GM19467 (cell line): Measurements from ENCODE around the gene CRISP1.
"Not testable (repeated sequence)": the region's sequence is repeated elsewhere in the genome, so short reads cannot be mapped to it uniquely, and the experiment has no call there.

Source experiments
- ATAC-seq: cut with Tn5 transposase; IDR thresholded peaks from one replicate; pipeline ENCODE4 v1.9.1; 2021; ENCODE audit warnings: mild to moderate bottlenecking, moderate library complexity; ENCODE audit not compliant: unreplicated experiment

CRISP1 gene, protein sequence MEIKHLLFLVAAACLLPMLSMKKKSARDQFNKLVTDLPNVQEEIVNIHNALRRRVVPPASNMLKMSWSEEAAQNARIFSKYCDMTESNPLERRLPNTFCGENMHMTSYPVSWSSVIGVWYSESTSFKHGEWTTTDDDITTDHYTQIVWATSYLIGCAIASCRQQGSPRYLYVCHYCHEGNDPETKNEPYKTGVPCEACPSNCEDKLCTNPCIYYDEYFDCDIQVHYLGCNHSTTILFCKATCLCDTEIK

DNA sequence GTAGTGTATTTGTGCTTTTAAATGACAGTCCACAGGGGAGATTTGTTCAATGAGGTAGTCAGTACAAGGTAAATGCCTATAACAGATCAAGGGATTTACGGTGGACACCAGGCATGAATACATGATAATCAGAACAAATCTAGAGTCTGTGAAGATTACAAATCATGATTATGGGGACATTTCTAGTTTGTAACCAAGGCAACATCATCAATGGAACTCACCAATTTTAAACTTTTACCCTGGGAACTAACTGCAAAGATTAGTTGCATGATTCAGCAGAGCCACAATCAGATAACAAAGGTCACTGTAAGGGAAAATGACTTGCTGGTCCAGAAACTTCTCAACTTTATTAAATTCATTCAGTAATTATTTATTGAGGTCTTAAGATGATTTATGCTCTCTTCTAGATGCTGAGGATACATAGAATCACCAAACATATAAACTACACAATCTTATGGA is at the start of gene CRISP1:
Gene CRISP1 (minus strand): TSS at position 51 of the 459 bp plus-strand sequence. CDS start 9,135 bp downstream, outside the sequence.
- no peak for ATAC-seq

DNA sequence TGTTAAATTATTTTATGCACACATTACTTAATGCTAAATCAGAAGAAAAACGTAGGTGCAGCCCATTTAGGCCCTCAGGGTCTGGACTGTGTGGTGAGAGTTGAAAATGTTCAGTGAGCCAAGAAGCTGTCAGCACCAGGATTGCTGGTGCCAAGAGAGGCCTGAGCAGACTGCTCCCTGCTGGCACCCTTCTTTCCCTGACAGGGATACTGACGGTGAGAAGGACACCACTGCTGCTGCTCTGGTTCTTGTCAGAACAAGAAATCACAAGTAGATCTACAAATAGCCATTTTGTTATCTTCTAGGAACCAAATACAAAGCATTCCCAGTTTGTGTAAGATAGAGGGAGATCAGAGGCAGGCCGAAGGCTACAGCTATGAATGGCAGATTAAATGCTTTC is 48.7 kb upstream of the CRISP1 start:
- no peak for ATAC-seq

DNA sequence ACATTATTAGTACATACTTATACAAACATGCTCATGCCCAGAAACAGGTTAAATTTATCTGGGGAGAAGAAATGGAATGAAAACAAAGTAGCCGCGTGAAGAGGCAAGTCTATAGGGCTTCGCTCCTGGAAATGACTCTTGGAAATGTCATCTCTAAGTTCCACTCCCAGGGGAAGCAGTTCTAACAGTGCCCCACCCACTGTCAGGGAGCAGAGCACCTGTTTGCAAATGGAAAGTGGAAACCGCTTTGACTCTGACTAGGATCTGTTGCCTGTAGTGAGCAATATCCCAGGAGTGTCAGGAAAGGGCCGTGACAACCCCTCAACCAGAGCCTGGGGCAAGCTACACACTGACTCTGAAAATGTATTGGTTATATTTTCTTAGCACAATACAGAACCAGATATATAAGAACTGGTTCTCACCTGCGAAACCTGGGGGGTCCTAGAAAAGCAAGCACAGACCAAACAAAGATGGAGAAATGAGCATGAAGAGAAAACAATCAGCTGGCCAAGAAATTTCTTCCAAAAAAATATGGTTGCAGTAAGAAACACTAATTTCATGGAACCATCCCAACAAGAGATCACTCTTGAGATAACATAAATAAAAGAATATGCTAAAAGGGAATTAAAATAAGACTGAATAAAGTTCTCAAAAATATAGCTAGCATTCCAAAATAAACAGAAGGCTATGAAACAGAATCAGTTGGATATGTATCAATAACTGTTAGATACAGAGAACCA is 47.5 kb upstream of the CRISP1 start:
- ATAC-seq = no peak

DNA sequence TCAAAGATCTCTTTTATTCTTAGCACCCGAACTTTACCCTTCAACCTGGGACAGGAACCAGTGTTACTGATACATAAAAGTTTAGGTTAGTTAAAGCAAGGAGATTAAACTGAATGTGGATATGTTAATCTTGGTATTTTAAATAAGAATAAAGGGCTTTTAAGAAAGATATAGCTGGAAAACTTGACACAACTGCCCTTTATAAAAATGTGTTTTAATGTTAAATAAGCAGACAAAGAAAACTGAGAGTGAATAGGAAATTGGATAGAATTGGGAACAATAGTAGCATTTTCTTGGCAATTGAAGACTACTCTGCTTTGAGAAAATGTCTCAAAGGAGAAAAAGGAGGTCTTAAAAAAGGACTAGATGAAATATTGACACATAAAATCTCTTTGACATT is 45.9 kb upstream of the CRISP1 start:
- ATAC-seq = no peak

DNA sequence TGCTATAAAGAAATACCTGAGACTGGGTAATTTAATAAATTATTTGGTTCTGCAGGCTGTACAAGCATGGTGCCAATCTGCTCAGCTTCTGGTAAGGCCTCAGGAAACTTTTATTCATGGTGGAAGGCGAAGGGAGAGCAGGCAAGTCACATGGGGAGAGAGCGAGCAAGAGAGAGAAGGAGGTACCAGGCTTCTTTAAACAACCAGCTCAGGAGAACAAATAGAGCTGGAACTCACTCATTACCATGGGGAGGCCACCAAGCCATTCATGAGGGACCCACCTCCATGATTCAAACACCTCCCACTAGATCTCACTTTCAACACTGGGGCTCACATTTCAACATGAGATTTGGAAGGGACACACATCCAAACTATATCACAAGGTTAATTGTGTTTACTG is 44.9 kb upstream of the CRISP1 start:
- ATAC-seq = no peak

DNA sequence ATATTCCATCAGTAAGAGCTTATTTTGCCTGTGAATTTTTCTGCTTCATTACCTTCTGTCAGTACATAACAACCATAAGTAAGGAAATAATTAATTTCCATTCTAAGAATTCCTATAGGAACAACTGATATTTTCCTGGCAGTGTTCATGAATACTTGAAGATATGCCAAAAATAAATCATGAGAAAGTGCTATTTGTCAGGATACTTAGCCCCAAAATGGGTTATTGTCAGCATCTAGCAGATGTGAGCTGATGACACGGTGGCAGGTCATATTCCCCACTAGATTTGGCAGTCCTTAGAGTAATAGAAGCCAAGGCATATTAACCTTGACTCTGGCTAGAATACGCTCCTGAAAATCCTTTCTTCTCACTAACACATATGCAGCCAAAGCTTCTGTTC is 43.2 kb upstream of the CRISP1 start:
- no peak for ATAC-seq

DNA sequence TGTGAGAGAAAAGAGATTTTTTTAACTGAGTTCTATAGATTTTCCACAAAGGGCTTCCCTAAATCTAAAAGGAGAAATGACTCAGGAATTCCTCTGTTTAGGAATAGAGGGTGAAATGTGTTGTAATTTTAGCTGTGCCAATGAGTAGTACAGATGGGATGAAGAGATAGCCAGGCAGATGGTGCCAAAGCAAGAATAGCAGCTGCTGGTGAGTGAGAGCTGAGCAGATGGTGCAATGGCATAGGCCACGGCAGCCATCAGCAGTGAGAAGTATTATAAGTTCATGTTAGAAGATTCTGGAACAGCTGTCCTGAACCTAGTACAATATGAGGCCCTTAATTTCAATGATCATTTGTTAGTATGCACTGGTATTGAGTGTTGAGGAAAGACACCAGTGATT is 40.2 kb upstream of the CRISP1 start:
- ATAC-seq = no peak

DNA sequence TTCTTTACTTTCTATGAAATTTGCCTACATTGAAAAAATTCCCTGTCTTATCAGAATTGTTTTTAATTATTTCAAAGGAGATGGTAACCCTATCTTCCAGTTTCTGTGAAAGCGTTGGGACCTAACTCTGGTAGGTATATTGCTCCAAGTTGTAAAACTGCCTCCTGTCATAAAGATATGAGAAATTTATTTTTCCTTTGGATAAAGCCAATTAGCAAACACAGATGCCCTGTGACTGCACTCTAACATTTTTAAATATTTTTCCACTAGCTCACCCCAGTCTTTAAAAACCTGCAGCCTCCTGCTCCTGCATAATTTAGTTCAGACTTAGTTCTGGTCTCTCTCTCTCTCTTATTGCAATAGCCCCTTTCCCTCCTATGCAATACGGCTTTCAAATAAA is 39.0 kb upstream of the CRISP1 start:
- ATAC-seq = no peak

DNA sequence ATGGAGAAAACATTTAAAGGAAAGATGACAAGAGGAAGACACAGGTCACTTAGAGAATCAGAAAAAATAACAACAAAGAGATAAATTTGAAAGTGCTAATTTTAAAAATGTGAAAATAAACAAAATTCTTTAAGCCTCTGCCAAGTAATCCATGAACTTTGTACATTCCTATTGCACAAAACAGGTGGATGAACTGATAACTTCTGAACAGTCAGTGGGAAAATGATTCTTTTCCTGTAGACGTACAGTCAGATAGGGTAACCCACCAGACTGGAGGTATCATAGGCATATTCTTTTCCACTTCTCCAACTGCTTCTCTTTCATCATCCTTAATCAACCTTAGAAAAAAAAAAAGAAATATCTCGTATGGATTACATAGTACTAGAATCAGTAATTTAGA is 36.5 kb upstream of the CRISP1 start:
- ATAC-seq = no peak

DNA sequence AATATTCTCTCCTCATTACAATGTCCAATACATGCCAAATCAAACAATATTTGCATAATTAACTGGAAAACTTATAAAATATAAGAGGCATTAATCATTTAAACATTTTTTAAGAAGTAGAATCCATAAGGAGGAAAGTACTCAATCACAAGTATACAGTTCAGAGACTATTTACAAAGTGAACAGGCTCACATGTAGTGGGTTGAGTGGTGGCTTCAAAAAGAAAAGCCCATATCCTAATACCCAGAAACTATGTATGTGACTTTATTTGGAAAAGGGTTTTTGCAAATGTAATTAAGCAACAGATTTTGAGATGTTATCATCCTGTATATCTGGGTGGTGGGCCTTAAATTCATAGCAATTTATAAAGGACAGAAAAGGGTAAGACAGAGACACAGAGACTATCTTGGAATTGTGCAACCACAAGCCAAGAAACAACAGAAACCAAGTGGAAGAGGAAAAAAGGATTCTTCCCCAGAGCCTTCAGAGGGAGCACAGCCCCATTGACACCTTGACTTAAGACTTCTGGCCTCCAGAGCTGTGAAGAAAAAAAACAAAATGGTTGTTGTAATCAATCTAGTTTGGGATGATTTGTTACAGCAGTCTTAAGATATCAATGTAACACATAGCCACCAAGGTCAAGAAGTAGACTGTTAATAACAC is 32.7 kb upstream of the CRISP1 start:
- ATAC-seq = no peak

DNA sequence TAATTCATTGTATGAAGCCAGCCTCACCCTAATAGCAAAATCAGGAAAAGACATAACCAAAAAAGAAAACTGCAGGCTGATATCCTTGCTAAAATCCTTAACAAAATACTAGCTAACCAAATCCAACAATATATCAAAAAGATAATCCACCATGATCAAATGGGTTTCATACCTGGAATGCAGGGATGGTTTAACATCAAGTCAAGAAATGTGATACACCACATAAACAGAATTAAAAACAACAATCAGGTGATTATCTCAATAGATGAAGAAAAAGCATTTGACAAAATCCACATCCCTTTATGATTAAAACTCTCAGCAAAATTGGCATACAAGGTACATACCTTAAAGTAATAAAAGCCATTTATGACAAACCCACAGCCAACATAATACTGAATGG is 29.2 kb upstream of the CRISP1 start:
- ATAC-seq = not testable (repeated sequence)

DNA sequence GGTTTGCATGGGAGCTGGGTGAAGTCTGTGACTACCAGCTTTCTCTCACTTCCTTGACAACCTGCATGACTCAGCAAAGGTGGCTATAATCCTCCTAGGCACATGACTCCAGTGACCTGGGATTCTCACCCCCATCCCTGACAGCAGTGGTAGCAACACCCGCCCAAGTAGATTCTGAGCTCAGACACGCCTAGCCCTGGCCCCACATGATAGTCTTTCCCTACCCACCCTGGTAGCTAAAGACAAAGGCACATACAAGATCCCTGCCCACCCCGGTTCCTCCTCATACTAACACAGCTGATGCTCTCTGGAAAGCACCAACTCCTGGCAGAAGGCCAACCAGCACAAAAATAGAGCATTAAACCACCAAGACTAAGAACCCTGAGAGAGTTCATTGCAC is 25.9 kb upstream of the CRISP1 start:
- ATAC-seq = no peak

DNA sequence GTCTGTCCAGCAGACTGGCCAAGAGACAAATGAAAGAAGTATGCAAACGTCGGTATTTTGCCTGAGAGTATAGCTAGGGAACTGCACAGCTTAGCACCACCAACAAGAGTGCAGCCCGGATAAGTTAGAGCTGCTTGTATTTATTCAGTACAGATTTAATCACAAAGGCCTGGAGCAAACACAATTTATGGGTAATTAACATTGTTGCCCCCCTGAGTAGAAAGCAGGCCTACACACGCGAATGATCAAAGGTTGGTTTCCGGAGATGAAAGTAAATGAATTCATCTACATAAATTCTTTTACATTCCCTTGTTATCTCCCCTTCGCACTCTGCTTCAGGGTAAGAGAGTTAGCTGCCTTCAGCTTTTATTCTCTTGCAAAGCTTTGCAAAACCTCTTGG is 24.7 kb upstream of the CRISP1 start:
- ATAC-seq = no peak

DNA sequence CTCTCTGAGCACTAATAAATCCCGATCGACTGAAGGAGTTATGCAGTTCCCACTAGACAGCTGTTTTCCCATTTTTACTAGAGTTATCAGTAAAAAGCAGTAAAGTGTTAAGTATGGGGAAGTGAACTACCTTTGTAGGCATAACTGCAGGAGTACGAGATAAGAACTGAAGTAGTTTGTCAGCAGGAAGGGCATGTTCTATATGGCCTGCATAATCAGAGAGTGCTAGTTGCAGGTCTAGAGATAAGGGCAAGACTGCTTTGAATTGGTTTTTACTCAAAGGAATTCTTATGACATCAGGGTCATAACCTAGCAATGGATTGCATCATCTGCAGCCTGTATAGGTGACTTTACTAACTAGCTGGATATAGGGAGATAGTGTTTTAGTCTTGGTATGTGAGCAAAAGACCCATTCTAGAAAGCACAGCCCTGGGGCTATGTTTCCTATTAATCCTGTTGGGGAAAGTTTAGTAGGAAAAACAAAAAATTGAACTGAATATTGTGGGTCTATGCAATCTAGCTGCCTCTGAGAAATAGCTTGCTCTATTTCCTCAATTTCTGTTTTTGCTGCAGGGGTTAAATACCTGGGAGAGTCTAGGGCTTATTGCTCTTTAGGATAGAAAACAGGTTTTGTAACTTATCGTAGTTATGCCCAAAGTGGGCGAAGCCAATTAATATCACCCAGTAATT is 22.6 kb upstream of the CRISP1 start:
- ATAC-seq = no peak

DNA sequence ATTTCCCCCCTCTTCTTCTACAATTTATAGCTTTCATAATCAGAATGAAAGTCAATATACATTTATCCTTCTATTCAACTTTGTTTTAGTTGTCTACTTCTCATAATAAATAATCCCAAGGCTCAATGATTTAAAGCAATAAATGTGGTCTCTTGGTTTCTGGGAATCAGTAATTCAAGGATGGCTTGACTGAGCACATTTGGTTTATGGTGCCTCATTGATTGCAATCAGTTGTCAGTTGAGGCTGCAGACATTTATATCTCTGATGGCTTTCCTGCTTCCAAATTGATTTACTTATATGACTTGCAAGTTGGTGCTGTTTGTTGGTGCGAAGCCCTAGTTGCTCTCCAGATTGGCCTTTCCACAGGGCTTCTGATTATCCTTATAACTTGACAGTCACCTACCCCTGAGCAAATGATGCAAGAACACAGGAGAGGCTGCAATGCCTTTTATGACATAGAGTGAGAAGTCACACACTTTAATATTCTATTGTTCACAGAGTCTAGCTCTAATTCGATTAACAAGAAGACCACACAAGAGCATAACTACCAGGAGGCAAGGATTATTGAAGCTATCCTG is 2.7 kb upstream of the CRISP1 start:
- ATAC-seq = no peak

DNA sequence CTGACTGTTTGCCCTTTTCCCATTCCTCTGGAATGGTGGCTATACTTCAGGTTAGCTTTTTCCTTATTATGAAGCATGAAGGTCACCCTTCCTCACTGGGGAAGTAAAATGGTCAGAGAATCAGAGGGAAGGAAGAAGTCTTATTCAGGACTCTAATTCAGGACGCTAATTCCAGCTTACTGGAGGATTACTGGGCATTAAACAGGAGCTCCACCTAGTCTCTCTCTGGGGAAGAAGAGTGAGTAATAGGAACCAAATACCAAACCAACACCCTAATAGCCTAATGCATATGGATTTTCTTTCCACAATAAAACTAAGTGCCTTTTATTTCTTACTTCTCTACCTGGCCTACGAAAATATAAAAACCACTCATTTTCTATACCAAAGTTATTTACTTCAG is 10.1 kb downstream of the CRISP1 start:
- ATAC-seq = no peak

DNA sequence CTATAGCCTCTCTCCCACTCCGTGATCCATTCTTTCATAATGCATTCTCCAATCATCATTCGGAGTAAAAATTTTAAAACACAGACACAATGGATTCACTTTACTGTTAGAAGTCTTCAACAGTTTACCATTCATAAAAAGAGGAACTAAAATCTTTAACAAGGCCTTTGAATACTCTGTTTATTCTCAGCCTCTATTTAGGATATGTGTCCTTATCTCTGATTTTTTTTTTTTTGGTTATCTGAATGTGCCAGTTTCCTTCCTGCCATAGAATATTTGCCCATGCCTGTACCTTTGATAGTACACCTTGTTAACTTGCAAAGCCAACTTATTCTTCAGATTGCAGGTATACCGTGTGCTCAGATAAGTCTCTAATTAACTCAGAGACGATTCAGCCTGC is 11.1 kb downstream of the CRISP1 start:
- no peak for ATAC-seq

DNA sequence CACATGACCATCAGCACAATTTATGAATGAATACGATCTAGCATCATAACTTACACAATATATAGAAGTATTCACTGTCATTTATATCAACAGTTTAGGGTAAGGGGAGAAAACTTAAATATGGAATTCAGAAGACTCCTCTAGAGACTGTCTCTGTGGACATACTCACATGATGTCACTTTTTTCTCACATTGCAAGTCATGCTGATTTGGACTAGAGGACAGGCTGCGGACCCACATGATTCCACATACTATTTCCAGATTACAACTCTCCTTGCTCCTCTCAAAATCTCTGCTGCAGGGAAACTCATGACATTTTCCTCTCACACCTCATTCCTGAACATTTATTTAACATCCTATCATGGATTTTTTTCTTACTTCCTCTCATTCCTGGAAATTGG is 13.4 kb downstream of the CRISP1 start:
- no peak for ATAC-seq

DNA sequence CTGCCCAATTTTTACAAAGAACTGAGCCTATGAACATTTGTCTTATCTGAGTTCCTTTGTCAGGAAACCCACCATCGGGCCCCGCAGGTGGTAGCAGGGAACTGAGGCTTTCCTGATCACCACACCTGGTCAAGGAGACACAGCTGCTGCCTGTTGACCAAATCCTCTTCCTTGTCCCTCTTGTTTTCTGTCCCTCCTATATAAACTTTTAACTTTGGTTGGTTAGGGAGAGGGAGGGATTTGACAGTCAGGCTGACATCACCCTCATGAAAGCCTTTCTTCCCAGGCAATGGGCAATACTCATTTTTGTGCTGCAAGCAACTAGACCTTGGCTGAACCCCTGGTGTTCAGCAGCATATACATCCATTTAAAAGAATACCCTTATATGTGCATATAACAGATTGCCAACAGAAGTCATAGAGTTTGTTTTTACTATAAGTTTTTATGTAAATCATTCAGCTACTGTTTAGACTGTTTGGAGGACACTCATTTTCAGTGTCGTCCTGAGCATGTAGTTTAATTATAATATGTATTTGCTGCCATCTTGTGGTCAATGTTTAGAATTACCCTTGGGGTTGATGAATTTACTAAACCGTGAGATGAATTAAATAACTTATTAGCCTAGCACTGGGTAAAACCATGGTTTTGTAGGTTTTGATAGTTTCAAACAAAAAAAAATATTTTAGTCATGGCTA is 17.0 kb downstream of the CRISP1 start:
- peak; percentile 80 for ATAC-seq

DNA sequence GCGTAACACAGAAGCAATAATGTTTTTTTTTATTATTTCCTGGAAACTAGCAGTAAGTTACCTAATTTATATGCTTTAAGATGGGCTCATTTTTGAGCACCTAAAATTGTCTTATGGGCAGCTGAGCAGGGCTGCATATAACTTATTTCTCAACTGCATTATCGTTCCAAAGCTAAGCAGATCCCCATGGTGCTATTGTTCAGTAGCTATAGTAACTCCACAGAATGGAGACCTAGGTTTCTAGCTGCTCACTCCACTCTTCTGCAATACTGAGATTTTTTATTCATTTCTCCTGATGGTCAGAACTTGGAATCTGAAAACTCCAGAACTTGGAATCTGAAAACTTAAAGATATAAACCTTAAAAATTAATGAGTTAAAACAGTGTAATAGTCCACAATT is 18.7 kb downstream of the CRISP1 start:
- no peak for ATAC-seq

DNA sequence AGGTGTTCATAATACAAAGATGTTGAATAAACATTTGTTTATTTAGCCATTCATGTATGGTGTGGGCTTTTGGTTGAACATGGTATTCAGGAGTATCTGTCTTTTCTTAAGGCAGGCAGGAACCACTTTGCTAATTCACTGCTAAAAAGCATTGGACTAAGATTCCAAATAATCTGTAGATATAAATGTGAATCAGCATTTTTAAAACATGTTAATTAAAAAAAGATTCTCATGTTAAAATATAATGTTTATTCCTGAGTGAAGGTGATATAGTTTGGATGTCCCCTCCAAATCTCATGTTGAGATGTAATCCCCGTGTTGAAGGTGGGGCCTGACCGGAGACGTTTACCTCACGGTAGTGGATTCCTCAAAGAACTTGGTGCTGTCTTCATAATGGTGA is 19.3 kb downstream of the CRISP1 start:
- ATAC-seq = no peak
